Mesothelial cell of epicardium (in vitro differentiated cells): ENCODE data around the gene ARMC9. TPM values are rescaled to one million over a fixed set of nuclear protein-coding genes. Genes with fewer than 3 reads are reported as not detected.

Source experiments
- DNase-seq, 2 experiments: peaks; one replicate each; pipeline ENCODE4 v3.0.0; 2021; ENCODE audit warnings: low spot score in 2 of 2; ENCODE audit not compliant: unreplicated experiment in 2 of 2
- H3K27ac Mint-ChIP-seq: 2 replicates; pipeline ENCODE4 v1.8.0; 2021; ENCODE audit warnings: mixed read lengths
- H3K27me3 Mint-ChIP-seq: 2 replicates; pipeline ENCODE4 v1.8.0; 2021; ENCODE audit warnings: low read depth, mixed read lengths
- H3K36me3 Mint-ChIP-seq: 2 replicates; pipeline ENCODE4 v1.8.0; 2021; ENCODE audit warnings: mixed read lengths
- H3K4me1 Mint-ChIP-seq: 2 replicates; pipeline ENCODE4 v1.8.0; 2021; ENCODE audit warnings: mixed read lengths
- H3K4me3 Mint-ChIP-seq: 2 replicates; pipeline ENCODE4 v1.8.0; 2021; ENCODE audit warnings: mild to moderate bottlenecking, moderate library complexity, mixed read lengths
- H3K9me3 Mint-ChIP-seq: 2 replicates; pipeline ENCODE4 v1.8.0; 2021; ENCODE audit warnings: mixed read lengths
- CTCF ChIP-seq: fragments of 200-600 bp; sonication (generic); IDR thresholded peaks from one replicate; pipeline ENCODE4 v1.5.0; 2021; ENCODE audit warnings: antibody characterized with exemption; ENCODE audit not compliant: unreplicated experiment
- total RNA-seq: library from RNA; stranded (reverse); gene quantifications from 3 replicates; pipeline ENCODE4 v1.2.1, GENCODE V29; 2021

The ARMC9 gene
- total RNA-seq, 1 donor from 2014 or later: 52.3 TPM

GRCh38 chr2:231306791-231307393, 108.5 kb downstream of the ARMC9 start:
- Mint-ChIP-seq H3K36me3 (peaks cover 17% of the 10 kb centered on the region), H3K9me3 (no peaks in the 10 kb centered on the region), H3K27ac (no peak overlapping the region), H3K4me3 (no peak overlapping the region), H3K27me3 (no peaks in the 10 kb centered on the region), H3K4me1 (no peaks in the 10 kb centered on the region)
- TF ChIP-seq CTCF: no peak
- no peak for DNase-seq

- TF ChIP-seq CTCF: no peak
- no peak overlapping the region for H3K27ac Mint-ChIP-seq
- H3K4me3 Mint-ChIP-seq: no peak overlapping the region
- peaks cover 20% of the 10 kb centered on the region for H3K36me3 Mint-ChIP-seq
- no peaks in the 10 kb centered on the region for H3K9me3 Mint-ChIP-seq
- no peaks in the 10 kb centered on the region for H3K4me1 Mint-ChIP-seq
- H3K27me3 Mint-ChIP-seq: no peaks in the 10 kb centered on the region
- DNase-seq: peak in 1 of 2 experiments; percentile 0
These were observed 109.8 kb downstream of the ARMC9 start for GRCh38 chr2:231308219-231308618.

GRCh38 chr2:231308631-231309428, 110.4 kb downstream of the ARMC9 start:
- Mint-ChIP-seq H3K4me1 (no peaks in the 10 kb centered on the region), H3K36me3 (peaks cover 19% of the 10 kb centered on the region), H3K9me3 (no peaks in the 10 kb centered on the region), H3K27me3 (no peaks in the 10 kb centered on the region), H3K27ac (peak overlapping the region; percentile 18), H3K4me3 (no peak overlapping the region)
- no peak for TF ChIP-seq CTCF
- DNase-seq: peak in 1 of 2 experiments; percentile 27

- no peak overlapping the region for H3K27ac Mint-ChIP-seq
- DNase-seq: no peak
- no peak for TF ChIP-seq CTCF
- no peaks in the 10 kb centered on the region for H3K27me3 Mint-ChIP-seq
- peaks cover 17% of the 10 kb centered on the region for H3K9me3 Mint-ChIP-seq
- peaks cover 26% of the 10 kb centered on the region for H3K36me3 Mint-ChIP-seq
- no peaks in the 10 kb centered on the region for H3K4me1 Mint-ChIP-seq
- H3K4me3 Mint-ChIP-seq: no peak overlapping the region
These were observed 113.6 kb downstream of the ARMC9 start for GRCh38 chr2:231312066-231312465.

- Mint-ChIP-seq H3K4me1 (no peaks in the 10 kb centered on the region), H3K9me3 (peaks cover 24% of the 10 kb centered on the region), H3K4me3 (no peak overlapping the region), H3K27me3 (no peaks in the 10 kb centered on the region), H3K36me3 (peaks cover 42% of the 10 kb centered on the region), H3K27ac (no peak overlapping the region)
- DNase-seq: no peak
- TF ChIP-seq CTCF: no peak
These were observed 117.5 kb downstream of the ARMC9 start for GRCh38 chr2:231315896-231316295.
